Stomach (tissue), 4 donors: Measurements from ENCODE around the gene TAPT1.
A peak's percentile ranks its signal among the peaks of the same experiment; 100 is the strongest.

Experiments
- EP300 ChIP-seq: sonication (generic); formaldehyde crosslinking; IDR thresholded peaks from one replicate; pipeline ENCODE4 v1.6.1; 2017; ENCODE audit warnings: antibody characterized with exemption
- POLR2A ChIP-seq, 4 donors: fragments of 450-650 bp; IDR thresholded peaks; one replicate each; pipeline ENCODE4 v1.6.1; 2016; ENCODE audit warnings: antibody characterized with exemption in 4 of 4, control low read depth in 2 of 4, mild to moderate bottlenecking in 1 of 4, moderate library complexity in 1 of 4
- POLR2AphosphoS5 ChIP-seq, 3 donors: sonication (generic); formaldehyde crosslinking; IDR thresholded peaks; one replicate each; pipeline ENCODE4 v1.6.1; 2016; ENCODE audit warnings: antibody characterized with exemption in 3 of 3
- TF ChIP-seq, protein P1 (sequence below), 7 experiments: fragments of 450-650 bp in 4 of 7; fragments of 200-600 bp in 3 of 7; sonication (generic) in 3 of 7; IDR thresholded peaks; one replicate each; pipeline ENCODE4 v1.5.1; 2016 to 2019; ENCODE audit warnings: antibody characterized with exemption in 7 of 7, control low read depth in 2 of 7, mild to moderate bottlenecking in 1 of 7

- TF ChIP-seq, protein P1, sequence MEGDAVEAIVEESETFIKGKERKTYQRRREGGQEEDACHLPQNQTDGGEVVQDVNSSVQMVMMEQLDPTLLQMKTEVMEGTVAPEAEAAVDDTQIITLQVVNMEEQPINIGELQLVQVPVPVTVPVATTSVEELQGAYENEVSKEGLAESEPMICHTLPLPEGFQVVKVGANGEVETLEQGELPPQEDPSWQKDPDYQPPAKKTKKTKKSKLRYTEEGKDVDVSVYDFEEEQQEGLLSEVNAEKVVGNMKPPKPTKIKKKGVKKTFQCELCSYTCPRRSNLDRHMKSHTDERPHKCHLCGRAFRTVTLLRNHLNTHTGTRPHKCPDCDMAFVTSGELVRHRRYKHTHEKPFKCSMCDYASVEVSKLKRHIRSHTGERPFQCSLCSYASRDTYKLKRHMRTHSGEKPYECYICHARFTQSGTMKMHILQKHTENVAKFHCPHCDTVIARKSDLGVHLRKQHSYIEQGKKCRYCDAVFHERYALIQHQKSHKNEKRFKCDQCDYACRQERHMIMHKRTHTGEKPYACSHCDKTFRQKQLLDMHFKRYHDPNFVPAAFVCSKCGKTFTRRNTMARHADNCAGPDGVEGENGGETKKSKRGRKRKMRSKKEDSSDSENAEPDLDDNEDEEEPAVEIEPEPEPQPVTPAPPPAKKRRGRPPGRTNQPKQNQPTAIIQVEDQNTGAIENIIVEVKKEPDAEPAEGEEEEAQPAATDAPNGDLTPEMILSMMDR (IDR thresholded peaks at IDR 0.05): no peak
- TF ChIP-seq POLR2A (IDR thresholded peaks at IDR 0.05): no peak
- peak in 1 of 3 donors; percentile 16 for TF ChIP-seq POLR2AphosphoS5 (IDR thresholded peaks at IDR 0.05)
- no peak for TF ChIP-seq EP300
These were observed 68.4 kb downstream of the TAPT1 start for GRCh38 chr4:16157609-16158503.
